ENCODE measurements around the gene ARHGAP6.

Gene ARHGAP6, protein sequence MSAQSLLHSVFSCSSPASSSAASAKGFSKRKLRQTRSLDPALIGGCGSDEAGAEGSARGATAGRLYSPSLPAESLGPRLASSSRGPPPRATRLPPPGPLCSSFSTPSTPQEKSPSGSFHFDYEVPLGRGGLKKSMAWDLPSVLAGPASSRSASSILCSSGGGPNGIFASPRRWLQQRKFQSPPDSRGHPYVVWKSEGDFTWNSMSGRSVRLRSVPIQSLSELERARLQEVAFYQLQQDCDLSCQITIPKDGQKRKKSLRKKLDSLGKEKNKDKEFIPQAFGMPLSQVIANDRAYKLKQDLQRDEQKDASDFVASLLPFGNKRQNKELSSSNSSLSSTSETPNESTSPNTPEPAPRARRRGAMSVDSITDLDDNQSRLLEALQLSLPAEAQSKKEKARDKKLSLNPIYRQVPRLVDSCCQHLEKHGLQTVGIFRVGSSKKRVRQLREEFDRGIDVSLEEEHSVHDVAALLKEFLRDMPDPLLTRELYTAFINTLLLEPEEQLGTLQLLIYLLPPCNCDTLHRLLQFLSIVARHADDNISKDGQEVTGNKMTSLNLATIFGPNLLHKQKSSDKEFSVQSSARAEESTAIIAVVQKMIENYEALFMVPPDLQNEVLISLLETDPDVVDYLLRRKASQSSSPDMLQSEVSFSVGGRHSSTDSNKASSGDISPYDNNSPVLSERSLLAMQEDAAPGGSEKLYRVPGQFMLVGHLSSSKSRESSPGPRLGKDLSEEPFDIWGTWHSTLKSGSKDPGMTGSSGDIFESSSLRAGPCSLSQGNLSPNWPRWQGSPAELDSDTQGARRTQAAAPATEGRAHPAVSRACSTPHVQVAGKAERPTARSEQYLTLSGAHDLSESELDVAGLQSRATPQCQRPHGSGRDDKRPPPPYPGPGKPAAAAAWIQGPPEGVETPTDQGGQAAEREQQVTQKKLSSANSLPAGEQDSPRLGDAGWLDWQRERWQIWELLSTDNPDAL (N-terminal part only)

DNA sequence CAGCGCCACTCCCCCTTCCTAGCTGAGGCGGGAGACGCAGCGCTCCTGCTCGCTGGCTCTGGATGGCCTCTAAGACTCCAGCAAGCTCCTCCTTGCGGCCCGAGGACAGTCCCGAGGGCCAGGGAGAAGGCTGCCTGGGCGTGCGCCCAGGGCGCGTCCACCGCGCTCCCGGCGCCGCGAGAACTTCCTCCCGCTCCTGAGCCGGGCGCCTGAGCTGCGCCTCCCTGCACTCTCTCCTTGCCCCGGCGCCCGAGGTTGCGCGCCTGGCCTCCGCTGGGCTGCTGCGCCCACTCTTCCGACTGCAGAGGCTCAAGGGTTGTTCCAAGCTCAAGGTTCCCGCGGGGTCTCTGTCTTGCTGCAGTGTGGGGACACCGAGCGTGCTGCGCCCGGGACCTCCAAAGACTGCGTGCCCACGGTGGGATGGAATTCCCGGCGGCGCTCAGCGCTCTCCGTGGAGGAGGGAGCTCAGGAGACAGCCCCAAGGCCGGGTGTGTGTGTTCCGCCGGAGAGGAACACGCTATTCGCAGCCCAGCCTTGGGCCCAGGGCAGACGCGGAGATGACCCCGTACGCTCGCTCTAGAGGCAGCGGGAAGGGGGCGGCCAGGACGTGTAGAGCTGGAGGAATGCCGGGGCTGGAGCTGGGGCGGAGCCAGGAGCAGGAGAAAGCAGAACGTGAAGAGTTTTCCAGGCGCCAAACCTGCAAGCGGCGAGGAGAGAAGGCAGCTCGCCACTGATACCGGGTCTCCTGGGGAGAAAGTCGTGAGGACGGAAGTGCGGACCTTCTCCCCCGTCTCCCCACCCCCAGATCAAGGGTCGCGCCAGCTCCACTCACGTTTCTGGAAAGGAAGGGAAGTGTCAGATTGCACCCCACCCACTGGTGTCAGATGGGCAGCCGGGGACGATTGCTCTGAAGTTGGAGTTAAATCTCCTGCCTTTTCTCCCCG lies at the start of gene ARHGAP6:
ARHGAP6 (minus strand) TSS at position 753 of the 944 bp plus-strand sequence. CDS start 1,092 bp downstream, outside the sequence.
- Mint-ChIP-seq H3K27ac (no peak within 1 kb of the TSS), H3K27me3 (ENCODE audit: low read depth) (peaks cover 55% of the 10 kb centered on the region), H3K36me3 (ENCODE audit: low read depth) (no peaks in the 10 kb centered on the region), H3K4me1 (ENCODE audit: low read depth) (no peaks in the 10 kb centered on the region), H3K4me3 (no peak within 1 kb of the TSS), H3K9me3 (no peaks in the 10 kb centered on the region)

GRCh38 chrX:11704725-11705495 lies 39.2 kb upstream of the ARHGAP6 start:
- Mint-ChIP-seq H3K4me3 (no peak overlapping the region), H3K27me3 (ENCODE audit: low read depth) (no peaks in the 10 kb centered on the region), H3K9me3 (no peaks in the 10 kb centered on the region), H3K36me3 (ENCODE audit: low read depth) (no peaks in the 10 kb centered on the region), H3K4me1 (ENCODE audit: low read depth) (no peaks in the 10 kb centered on the region), H3K27ac (no peak overlapping the region)

DNA sequence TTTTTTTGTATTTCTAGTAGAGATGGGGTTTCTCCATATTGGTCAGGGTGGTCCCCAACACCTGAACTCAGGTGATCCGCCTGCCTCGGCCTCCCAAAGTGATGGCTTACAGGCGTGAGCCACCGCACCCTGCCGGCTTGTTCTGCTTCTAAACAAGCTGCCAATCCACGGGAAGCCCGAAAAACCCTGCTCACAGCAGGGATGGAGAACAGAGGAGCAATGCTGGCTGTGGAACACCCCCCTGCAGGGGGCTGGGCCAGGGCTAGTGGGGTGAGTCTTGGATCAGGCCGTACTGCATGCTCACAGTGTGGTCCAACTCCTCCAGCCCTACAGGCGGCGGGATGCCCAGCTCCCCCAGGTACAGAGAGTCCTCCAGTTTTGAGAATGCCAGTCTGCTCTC lies 38.1 kb upstream of the ARHGAP6 start:
- no peaks in the 10 kb centered on the region for H3K36me3 Mint-ChIP-seq (ENCODE audit: low read depth)
- no peak overlapping the region for H3K4me3 Mint-ChIP-seq
- H3K27me3 Mint-ChIP-seq (ENCODE audit: low read depth), result no peaks in the 10 kb centered on the region
- H3K27ac Mint-ChIP-seq, result no peak overlapping the region
- H3K4me1 Mint-ChIP-seq (ENCODE audit: low read depth), result no peaks in the 10 kb centered on the region
- no peaks in the 10 kb centered on the region for H3K9me3 Mint-ChIP-seq

- Mint-ChIP-seq H3K4me1 (ENCODE audit: low read depth) (no peaks in the 10 kb centered on the region), H3K27me3 (ENCODE audit: low read depth) (no peaks in the 10 kb centered on the region), H3K4me3 (no peak overlapping the region), H3K36me3 (ENCODE audit: low read depth) (no peaks in the 10 kb centered on the region), H3K27ac (no peak overlapping the region), H3K9me3 (no peaks in the 10 kb centered on the region)
Measured at GRCh38 chrX:11702965-11703631, 37.4 kb upstream of the ARHGAP6 start.

DNA sequence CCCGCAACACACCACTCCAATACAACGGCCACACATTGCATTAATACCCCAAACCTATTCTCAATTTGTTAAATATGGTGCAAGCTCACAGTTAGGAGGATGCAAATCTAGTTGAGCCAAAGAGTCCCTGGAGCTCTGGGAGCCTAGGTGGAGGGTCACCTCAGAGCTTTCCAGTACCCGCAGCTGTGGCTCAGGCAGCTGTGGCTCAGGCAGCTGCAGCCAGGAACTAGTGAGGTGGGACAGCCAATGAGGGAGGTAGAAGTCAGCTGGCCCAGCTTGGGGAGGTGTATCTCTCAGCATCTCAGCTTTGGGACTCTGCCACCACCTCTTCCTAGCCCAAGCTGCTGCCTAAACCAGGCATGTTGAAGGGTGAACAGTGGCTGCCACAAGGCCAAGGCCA lies 36.7 kb upstream of the ARHGAP6 start:
- Mint-ChIP-seq H3K9me3 (no peaks in the 10 kb centered on the region), H3K36me3 (ENCODE audit: low read depth) (no peaks in the 10 kb centered on the region), H3K4me3 (no peak overlapping the region), H3K27ac (no peak overlapping the region), H3K27me3 (ENCODE audit: low read depth) (no peaks in the 10 kb centered on the region), H3K4me1 (ENCODE audit: low read depth) (no peaks in the 10 kb centered on the region)

- no peak overlapping the region for H3K27ac Mint-ChIP-seq
- no peaks in the 10 kb centered on the region for H3K36me3 Mint-ChIP-seq (ENCODE audit: low read depth)
- no peaks in the 10 kb centered on the region for H3K9me3 Mint-ChIP-seq
- no peaks in the 10 kb centered on the region for H3K27me3 Mint-ChIP-seq (ENCODE audit: low read depth)
- H3K4me1 Mint-ChIP-seq (ENCODE audit: low read depth), result no peaks in the 10 kb centered on the region
- H3K4me3 Mint-ChIP-seq, result no peak overlapping the region
Measured at GRCh38 chrX:11698702-11699101, 33.0 kb upstream of the ARHGAP6 start.

DNA sequence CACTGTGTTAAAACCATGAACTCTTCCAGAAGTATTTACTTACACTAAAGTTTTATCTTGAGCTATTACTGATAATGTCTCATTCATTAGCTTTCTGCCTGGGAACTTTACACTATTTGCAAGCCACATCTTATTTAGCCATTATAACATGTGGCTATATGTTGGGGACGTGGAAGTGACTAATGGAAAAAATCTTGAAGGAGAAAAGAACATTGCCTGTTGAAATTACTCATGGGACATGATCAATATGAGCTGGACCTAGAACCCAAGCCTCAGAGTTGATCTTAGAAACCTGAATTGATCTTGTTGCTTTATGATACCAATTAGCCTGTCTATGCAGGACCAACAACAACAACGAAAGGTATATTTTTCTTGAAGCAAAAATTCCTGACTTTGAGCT lies 22.5 kb upstream of the ARHGAP6 start:
- no peaks in the 10 kb centered on the region for H3K4me1 Mint-ChIP-seq (ENCODE audit: low read depth)
- H3K27ac Mint-ChIP-seq, result no peak overlapping the region

DNA sequence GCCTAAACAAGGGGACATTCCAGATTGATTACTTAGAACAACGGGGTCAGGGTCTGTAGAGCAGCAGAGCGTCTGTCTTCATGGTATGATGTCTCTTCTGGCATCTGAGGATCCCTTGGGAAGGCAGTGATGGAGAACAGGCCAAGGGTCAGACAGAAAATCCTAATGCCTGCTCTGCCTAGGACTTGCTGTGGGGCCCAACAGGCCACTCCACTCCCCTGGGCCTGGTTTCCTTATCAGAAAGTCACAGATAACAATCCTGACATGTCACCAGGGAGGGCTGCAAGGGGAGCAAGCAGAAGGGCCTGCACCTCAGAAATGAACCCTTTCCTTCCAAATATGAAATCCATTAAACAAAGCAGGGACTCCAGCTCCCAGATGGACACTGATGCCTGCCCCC lies 21.4 kb upstream of the ARHGAP6 start:
- H3K36me3 Mint-ChIP-seq (ENCODE audit: low read depth), result no peaks in the 10 kb centered on the region
- no peaks in the 10 kb centered on the region for H3K4me1 Mint-ChIP-seq (ENCODE audit: low read depth)
- H3K27ac Mint-ChIP-seq, result no peak overlapping the region
- no peak overlapping the region for H3K4me3 Mint-ChIP-seq
- no peaks in the 10 kb centered on the region for H3K27me3 Mint-ChIP-seq (ENCODE audit: low read depth)
- no peaks in the 10 kb centered on the region for H3K9me3 Mint-ChIP-seq

More for the DNA sequence above, 22.5 kb upstream of the ARHGAP6 start:
- no peaks in the 10 kb centered on the region for H3K27me3 Mint-ChIP-seq (ENCODE audit: low read depth)
- no peaks in the 10 kb centered on the region for H3K36me3 Mint-ChIP-seq (ENCODE audit: low read depth)
- H3K4me3 Mint-ChIP-seq, result no peak overlapping the region
- H3K9me3 Mint-ChIP-seq, result no peaks in the 10 kb centered on the region

GRCh38 chrX:11683057-11683456 lies 17.3 kb upstream of the ARHGAP6 start:
- Mint-ChIP-seq H3K4me3 (no peak overlapping the region), H3K9me3 (no peaks in the 10 kb centered on the region), H3K27me3 (ENCODE audit: low read depth) (no peaks in the 10 kb centered on the region)

GRCh38 chrX:11678158-11678557 lies 12.4 kb upstream of the ARHGAP6 start:
- Mint-ChIP-seq H3K4me3 (no peak overlapping the region), H3K36me3 (ENCODE audit: low read depth) (no peaks in the 10 kb centered on the region), H3K4me1 (ENCODE audit: low read depth) (no peaks in the 10 kb centered on the region), H3K27ac (no peak overlapping the region), H3K9me3 (no peaks in the 10 kb centered on the region), H3K27me3 (ENCODE audit: low read depth) (no peaks in the 10 kb centered on the region)

More at GRCh38 chrX:11683057-11683456, 17.3 kb upstream of the ARHGAP6 start:
- Mint-ChIP-seq H3K36me3 (ENCODE audit: low read depth) (no peaks in the 10 kb centered on the region), H3K4me1 (ENCODE audit: low read depth) (no peaks in the 10 kb centered on the region), H3K27ac (no peak overlapping the region)

DNA sequence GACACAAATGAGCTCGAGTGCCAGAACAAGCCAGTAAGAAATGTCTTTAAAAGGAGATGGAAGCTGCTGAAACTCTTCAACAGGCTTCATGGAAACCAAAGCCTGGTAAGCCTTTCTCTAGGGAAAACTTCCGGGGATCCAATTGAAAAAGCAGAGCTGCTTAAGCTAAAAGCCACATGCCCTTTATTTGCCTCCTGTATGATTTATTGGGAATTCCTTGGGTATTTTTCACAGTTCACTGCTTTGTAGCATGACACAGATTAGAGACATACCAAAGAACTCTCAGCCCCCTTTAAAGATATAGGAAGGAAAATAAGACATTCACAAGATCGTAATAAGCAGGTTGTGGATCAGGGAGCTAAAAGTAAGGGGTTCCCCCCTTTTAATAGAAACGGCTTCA lies 6.5 kb upstream of the ARHGAP6 start:
- H3K27me3 Mint-ChIP-seq (ENCODE audit: low read depth), result peaks cover 24% of the 10 kb centered on the region
- no peak overlapping the region for H3K27ac Mint-ChIP-seq
- no peak overlapping the region for H3K4me3 Mint-ChIP-seq
- no peaks in the 10 kb centered on the region for H3K9me3 Mint-ChIP-seq
- no peaks in the 10 kb centered on the region for H3K4me1 Mint-ChIP-seq (ENCODE audit: low read depth)
- H3K36me3 Mint-ChIP-seq (ENCODE audit: low read depth), result no peaks in the 10 kb centered on the region

GRCh38 chrX:11670316-11670715 lies 4.6 kb upstream of the ARHGAP6 start:
- Mint-ChIP-seq H3K27me3 (ENCODE audit: low read depth) (peaks cover 41% of the 10 kb centered on the region), H3K9me3 (no peaks in the 10 kb centered on the region), H3K36me3 (ENCODE audit: low read depth) (no peaks in the 10 kb centered on the region), H3K27ac (no peak overlapping the region), H3K4me1 (ENCODE audit: low read depth) (no peaks in the 10 kb centered on the region), H3K4me3 (no peak overlapping the region)

All from T-helper 1 cell treated with Interleukin-12 subunit alpha and Interleukin-12 subunit beta and Interleukin-4 antibody, amounts not matched to agents 30 μg/mL and 1 μg/mL, for 36 hours (primary cell).